Progenitor cell of endocrine pancreas (in vitro differentiated cells): Measurements from ENCODE around the gene BAK1. TPM values are rescaled to one million over a fixed set of nuclear protein-coding genes. Genes with fewer than 3 reads are reported as not detected.
A peak's percentile ranks its signal among the peaks of the same experiment; 100 is the strongest.

Source experiments
- DNase-seq: peaks from one replicate; pipeline ENCODE4 v3.0.0; 2021; ENCODE audit warnings: low spot score; ENCODE audit not compliant: unreplicated experiment
- H3K27ac Mint-ChIP-seq: 2 replicates; pipeline ENCODE4 v1.8.0; 2021; ENCODE audit warnings: mild to moderate bottlenecking, moderate library complexity, mixed read lengths
- H3K27me3 Mint-ChIP-seq: 2 replicates; pipeline ENCODE4 v1.8.0; 2021; ENCODE audit warnings: mixed read lengths
- H3K36me3 Mint-ChIP-seq: 2 replicates; pipeline ENCODE4 v1.8.0; 2022; ENCODE audit warnings: mixed read lengths; ENCODE audit not compliant: insufficient read depth
- H3K4me1 Mint-ChIP-seq: 2 replicates; pipeline ENCODE4 v1.8.0; 2021; ENCODE audit warnings: low read depth, mixed read lengths
- H3K4me3 Mint-ChIP-seq: 2 replicates; pipeline ENCODE4 v1.8.0; 2021; ENCODE audit warnings: low read depth, mild to moderate bottlenecking, moderate library complexity, mixed read lengths
- H3K9me3 Mint-ChIP-seq: 2 replicates; pipeline ENCODE4 v1.8.0; 2021; ENCODE audit warnings: low read depth, mixed read lengths
- total RNA-seq: library from RNA; stranded (reverse); gene quantifications from 2 replicates; pipeline ENCODE4 v1.2.1, GENCODE V29; 2021
- TF ChIP-seq, protein P1 (sequence below): fragments of 200-600 bp; sonication (generic); IDR thresholded peaks from one replicate; pipeline ENCODE4 v1.5.0; 2021; ENCODE audit warnings: antibody characterized with exemption, mild to moderate bottlenecking; ENCODE audit not compliant: unreplicated experiment

Gene BAK1
- total RNA-seq, 1 donor from 2014 or later = 22.4 TPM

DNA sequence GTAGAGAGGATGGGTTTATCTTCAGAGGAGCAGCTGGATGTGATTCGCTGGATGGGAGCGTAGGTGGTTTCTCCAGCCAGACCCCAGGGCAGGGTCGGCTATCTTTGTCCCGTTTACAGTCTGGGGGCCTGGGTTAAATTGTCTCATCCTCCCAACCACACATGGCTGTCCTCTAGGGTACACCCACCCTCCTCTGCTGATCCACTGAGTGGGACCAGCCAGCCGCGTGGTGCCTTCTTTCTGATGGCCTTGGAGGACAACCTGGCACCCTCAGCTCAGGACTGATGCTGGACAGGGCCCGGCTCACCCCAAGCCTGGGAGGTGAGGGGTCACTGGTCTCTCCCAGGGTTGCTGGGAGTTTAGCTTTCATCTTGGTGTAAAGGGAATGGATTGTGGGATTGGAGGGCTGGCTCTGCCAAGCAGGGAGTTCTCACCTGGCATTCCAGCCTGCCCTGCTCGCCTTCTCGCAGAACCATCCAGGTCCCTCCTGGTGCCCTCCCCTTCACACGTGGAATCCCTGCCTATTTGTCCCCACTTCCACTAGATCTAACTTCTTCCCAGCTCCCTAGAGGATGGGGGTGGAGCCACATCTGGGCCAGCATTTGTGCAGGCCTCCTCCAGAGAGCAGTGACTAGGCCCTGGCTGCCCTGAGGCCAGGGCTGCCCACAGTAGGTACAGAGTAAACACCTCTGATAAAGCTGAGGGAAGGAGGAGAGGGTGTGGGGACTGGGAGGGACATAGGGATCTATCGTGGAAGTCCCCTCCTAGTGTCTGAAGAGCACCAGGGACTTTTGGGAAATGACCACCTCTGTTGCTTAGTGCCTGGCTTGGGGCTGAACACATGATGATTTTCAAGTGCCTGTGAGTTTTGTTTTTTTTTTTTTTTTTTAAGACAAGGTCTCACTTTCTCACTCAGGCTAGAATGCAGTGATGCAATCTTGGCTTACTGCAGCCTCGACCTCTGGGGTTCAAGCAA lies 42.7 kb upstream of the BAK1 start:
- DNase-seq = no peak
- Mint-ChIP-seq H3K27ac (peak overlapping the region; percentile 42), H3K4me1 (peaks cover 24% of the 10 kb centered on the region), H3K27me3 (peaks cover 42% of the 10 kb centered on the region), H3K36me3 (peaks cover 3% of the 10 kb centered on the region), H3K9me3 (no peaks in the 10 kb centered on the region), H3K4me3 (peak overlapping the region; percentile 76)
- TF ChIP-seq, protein P1, sequence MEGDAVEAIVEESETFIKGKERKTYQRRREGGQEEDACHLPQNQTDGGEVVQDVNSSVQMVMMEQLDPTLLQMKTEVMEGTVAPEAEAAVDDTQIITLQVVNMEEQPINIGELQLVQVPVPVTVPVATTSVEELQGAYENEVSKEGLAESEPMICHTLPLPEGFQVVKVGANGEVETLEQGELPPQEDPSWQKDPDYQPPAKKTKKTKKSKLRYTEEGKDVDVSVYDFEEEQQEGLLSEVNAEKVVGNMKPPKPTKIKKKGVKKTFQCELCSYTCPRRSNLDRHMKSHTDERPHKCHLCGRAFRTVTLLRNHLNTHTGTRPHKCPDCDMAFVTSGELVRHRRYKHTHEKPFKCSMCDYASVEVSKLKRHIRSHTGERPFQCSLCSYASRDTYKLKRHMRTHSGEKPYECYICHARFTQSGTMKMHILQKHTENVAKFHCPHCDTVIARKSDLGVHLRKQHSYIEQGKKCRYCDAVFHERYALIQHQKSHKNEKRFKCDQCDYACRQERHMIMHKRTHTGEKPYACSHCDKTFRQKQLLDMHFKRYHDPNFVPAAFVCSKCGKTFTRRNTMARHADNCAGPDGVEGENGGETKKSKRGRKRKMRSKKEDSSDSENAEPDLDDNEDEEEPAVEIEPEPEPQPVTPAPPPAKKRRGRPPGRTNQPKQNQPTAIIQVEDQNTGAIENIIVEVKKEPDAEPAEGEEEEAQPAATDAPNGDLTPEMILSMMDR = no peak

DNA sequence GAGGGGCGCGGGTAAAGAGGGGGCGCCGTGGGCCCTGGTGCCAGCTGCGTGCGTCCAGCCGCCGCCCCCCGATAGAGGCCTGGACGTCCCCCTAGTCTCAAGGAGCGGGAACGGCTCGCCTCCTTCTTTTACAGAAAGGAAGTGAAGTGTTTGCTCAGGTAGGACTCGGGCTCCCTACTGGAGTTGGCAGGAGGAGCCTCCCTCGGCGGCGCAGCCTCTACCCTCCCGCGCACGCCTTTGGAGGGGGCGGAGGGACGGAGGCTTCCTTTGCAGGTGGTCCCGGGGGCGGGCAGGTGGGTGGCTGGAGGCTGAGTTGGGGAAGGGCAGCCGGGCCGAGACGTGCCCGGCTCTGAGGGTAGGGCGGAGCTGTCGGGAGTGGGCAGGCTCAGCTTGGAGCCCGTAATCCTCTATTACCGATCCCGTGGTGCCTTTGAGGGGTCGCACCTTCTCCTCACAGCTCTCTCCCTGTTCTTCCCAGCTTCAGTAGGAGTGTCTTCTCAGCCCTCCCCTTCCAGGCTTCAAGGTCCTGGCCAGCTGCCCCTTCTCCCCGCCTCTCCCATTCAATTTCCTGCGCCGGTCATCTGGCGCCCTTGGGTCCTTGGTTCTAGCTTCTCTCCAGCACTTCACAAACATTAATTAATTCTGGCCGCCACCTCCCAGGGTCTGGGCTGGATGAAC lies 41.8 kb upstream of the BAK1 start:
- no peak for DNase-seq
- Mint-ChIP-seq H3K27ac (peak overlapping the region; percentile 42), H3K4me1 (peaks cover 19% of the 10 kb centered on the region), H3K4me3 (peak overlapping the region; percentile 76), H3K36me3 (peaks cover 3% of the 10 kb centered on the region), H3K27me3 (peaks cover 42% of the 10 kb centered on the region), H3K9me3 (no peaks in the 10 kb centered on the region)
- TF ChIP-seq, protein P1 = no peak

DNA sequence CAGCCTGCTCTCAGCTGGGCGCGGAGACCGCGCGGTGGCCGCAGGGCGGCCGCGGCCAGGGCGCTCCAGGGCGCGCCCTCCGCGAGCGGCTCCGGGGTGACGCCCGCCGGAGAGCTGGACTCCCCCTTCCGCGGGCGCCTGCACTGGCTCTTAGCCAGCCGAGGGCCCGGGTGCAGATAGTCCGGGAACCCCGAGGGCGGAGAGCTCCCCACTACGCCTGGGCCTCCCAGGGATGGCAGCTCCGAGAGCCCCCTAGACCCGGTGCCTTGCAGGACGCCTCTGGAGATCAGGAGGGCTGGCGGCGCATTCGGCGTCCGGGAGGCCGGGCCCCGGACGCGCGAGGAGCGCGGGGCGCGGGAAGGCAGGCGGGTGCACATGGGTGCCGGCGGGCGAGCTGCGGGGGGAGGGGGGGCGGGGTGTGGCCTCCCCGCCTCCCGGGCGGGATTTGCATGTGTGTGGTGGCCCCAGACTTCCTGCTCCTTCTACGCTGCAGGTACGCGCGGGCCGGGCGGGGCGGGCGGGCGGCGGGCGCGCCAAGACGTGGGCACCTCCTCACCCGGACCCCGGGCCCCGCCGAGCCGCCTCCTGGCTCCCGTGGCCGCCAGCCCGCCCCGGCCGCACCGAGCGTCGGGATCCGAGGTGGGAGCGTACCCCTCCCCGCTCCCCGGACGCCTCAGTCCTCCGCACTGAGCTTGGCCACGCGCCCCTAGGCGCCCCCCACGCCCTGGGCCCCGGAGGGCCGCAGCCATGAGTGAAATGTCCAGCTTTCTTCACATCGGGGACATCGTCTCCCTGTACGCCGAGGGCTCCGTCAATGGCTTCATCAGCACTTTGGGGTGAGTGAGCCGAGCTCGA lies 41.0 kb upstream of the BAK1 start, which contains the start of gene ITPR3:
TSS of gene ITPR3 (plus strand) at position 467 of the 855 bp plus-strand sequence. CDS start at position 748, 281 bp downstream.
- DNase-seq = no peak
- Mint-ChIP-seq H3K4me1 (peaks cover 19% of the 10 kb centered on the region), H3K4me3 (peak within 1 kb of the TSS; percentile 78), H3K27me3 (peaks cover 42% of the 10 kb centered on the region), H3K36me3 (peaks cover 3% of the 10 kb centered on the region), H3K9me3 (no peaks in the 10 kb centered on the region), H3K27ac (peak within 1 kb of the TSS; percentile 42)
- TF ChIP-seq, protein P1 = no peak

DNA sequence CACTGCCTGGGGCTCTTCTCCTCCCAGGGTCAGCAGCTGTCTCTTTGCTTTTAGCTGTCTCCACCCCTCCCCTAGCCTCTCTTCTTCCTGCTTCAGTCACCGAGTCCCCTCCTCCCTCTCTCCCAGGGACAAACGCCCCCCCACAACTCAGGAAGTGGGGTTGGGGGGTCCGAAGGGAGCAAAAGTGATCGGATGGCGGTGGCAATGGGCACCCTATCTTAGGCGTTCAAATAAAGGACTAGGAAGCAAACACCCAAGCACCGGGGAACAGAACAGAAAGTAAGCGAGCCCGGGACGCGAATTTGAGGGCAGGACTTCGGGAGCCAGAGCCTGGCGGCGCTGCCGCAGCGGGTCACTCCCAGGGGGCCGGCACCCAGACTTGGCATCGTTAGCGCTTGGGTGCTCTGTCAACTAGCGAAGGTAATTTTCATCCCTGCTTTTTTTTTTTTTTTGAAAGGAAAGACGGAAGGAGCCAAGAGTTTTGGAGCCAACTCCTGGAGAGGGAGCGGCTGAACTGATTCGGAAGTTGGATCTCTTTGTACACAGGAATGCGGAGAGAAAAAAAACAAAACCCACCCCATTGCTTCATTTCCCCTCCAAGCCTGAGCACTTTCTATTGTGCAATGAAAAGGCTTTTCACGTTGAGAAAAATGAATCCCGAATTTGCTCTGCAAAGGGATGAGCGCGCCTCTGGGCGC lies 40.2 kb upstream of the BAK1 start:
- H3K9me3 Mint-ChIP-seq = no peaks in the 10 kb centered on the region
- H3K4me1 Mint-ChIP-seq = peaks cover 19% of the 10 kb centered on the region
- H3K4me3 Mint-ChIP-seq = peak overlapping the region; percentile 78
- TF ChIP-seq, protein P1 = no peak
- no peak for DNase-seq
- H3K27ac Mint-ChIP-seq = no peak overlapping the region
- H3K27me3 Mint-ChIP-seq = peaks cover 42% of the 10 kb centered on the region
- H3K36me3 Mint-ChIP-seq = peaks cover 3% of the 10 kb centered on the region
